GM13977 (cell line): ENCODE measurements around the gene GABARAPL2.
A peak's percentile ranks its signal among the peaks of the same experiment; 100 is the strongest.

Source experiments
- DNase-seq: peaks from one replicate; pipeline ENCODE4 v3.0.0; 2012; ENCODE audit warnings: low spot score
- CTCF ChIP-seq: IDR thresholded peaks from 2 replicates; pipeline ENCODE4 v1.5.1; 2012; ENCODE audit warnings: mild to moderate bottlenecking, control low read depth; ENCODE audit not compliant: insufficient read depth; ENCODE audit errors: extremely low read depth, missing control alignments
- in situ Hi-C: fragments of 300-500 bp; cut with MboI; formaldehyde crosslinking; loops from one replicate; pipeline ENCODE4 v1.12.0; 2022; ENCODE audit warnings: low sequenced_read_pairs, low pct_unique_long_range_greater_than_20kb, mixed read lengths, inconsistent platforms; ENCODE audit not compliant: unreplicated experiment

The GABARAPL2 gene, protein sequence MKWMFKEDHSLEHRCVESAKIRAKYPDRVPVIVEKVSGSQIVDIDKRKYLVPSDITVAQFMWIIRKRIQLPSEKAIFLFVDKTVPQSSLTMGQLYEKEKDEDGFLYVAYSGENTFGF

GRCh38 chr16:75566040-75566757, at the start of gene GABARAPL2:
Gene GABARAPL2, plus strand, starts transcription at chr16:75566379. Its CDS starts 108 bp downstream, at chr16:75566487.
- DNase-seq: peak; percentile 91
- TF ChIP-seq CTCF: no peak
- in situ Hi-C loops: no loop called here

DNA sequence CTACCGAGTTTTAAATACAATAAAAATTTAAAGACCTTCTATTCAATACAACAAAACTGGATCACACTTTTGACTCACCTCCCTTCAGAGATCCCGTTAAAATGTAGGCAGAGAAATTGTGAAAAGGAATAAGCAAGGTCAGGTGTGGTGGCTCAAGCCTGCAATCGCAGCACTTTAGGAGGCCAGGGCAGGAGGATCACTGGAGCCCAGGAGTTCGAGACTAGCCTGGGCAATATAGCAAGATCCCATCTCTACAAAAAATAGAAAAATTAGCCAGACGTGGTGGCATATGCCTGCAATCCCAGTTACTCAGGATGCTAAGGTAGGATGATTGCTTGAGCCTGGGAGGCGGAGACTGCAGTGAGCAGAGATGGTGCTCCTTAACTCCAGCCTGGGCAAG, 47.0 kb upstream of the GABARAPL2 start:
- DNase-seq: no peak
- in situ Hi-C loops: no loop called here
- no peak for TF ChIP-seq CTCF

DNA sequence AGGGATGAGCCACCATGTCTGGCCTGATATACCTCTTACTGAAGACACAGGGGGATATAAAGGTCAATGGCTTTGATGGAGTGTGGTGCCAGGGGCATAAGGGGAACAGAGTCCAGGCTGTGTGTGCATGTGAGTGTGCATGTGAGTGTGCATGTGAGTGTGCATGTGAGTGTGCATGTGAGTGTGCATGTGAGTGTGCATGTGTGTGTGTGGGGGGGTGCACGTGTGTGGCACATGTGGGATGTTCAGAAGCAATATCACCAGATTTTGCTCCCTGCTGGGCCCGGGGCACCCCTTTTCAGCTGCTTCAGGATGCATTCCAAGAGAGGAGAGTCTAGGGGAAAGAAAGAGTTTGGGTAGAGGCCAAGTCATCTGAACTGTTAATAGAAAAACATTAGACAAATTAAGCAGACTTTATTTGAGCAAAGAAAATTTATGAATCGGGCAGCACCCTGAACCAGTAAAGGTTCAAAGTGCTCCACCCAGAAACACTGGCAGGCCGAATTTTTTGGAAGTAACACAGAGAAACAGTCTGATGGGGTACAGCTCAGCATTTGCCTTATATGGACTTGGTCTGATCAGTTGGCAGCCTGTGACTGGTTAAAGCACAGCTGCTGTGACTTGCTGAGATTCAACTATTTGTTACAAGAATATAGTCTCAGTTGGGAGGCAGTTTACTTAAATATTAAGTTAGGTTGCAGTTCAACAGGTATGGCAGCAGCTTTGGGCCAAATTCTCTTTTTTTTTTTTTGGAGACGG, 40.0 kb upstream of the GABARAPL2 start:
- no peak for DNase-seq
- in situ Hi-C loops: no loop called here
- TF ChIP-seq CTCF: no peak

GRCh38 chr16:75527825-75528299, 38.3 kb upstream of the GABARAPL2 start:
- in situ Hi-C loops: no loop called here
- TF ChIP-seq CTCF: no peak
- DNase-seq: no peak

DNA sequence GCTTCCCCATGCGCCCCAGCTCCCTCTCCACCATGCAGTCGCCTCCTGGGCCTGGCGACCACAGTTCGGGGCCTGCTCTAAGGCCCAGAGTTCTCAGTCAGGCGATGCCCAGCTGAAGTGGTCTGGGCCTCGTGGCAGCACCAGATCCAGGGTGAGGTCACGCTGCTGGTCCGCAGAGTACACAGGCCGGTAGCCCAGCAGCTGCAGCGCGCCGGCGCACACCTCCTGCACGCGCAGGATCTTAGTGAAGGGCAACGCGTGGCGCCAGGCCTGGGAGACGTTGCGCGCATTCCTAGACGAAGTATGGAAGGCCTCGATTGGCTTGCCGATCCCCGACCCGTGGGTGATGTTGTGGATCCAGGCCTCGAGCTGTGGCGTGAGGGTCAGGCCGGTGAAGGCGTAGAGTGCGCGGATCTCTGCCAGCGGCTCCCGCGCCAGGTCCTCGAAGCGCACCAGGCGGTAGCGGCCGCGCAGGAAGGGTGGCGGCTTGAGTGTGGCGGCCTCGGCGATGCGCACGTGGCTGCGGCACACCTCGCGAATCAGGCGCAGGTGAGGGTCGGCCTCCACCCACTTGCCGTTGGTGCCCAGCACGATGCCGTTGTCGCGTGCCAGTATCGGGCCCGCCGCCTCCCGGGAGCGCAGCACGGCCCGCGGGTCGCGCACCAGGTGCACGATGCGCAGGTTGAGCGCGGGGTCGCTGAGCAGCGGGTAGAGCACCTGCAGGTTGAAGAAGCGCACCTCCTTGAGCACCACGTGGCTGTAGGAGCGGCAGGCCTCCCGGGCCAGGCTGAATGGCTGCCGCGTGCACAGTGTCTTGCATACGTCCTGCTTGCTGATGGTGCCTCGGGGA, 36.9 kb upstream of the GABARAPL2 start:
- in situ Hi-C loops: no loop called here
- TF ChIP-seq CTCF: no peak
- DNase-seq: no peak

GRCh38 chr16:75529959-75530358, 36.2 kb upstream of the GABARAPL2 start:
- in situ Hi-C loops: no loop called here
- TF ChIP-seq CTCF: no peak
- DNase-seq: no peak
